Calu3 (cell line): Measurements from ENCODE around the gene RASGRP4. TPM values are rescaled to one million over a fixed set of nuclear protein-coding genes. Genes with fewer than 3 reads are reported as not detected.

ENCODE experiments used
- BruUV-seq: library from RNA; stranded (reverse); fragments of 400-500 nt; replicated peaks from 2 replicates; lab custom pipeline; 2021; lab: Mats Ljungman, UMichigan
- CTCF ChIA-PET: fragments of 300-600 bp; sonication (Branson Sonifier 250); formaldehyde crosslinking; loops from one replicate; lab custom pipeline; 2022; ENCODE audit warnings: antibody characterized with exemption; lab: Charles Lee
- DNase-seq: peaks from one replicate; pipeline ENCODE4 v3.0.0; 2022
- H3K27ac Mint-ChIP-seq: one replicate; pipeline ENCODE4 v1.8.0; 2022; ENCODE audit warnings: mixed read lengths; ENCODE audit not compliant: unreplicated experiment
- H3K27me3 Mint-ChIP-seq: one replicate; pipeline ENCODE4 v1.8.0; 2022; ENCODE audit warnings: mixed read lengths; ENCODE audit not compliant: unreplicated experiment
- H3K36me3 Mint-ChIP-seq: one replicate; pipeline ENCODE4 v1.8.0; 2022; ENCODE audit warnings: mild to moderate bottlenecking, moderate library complexity, mixed read lengths; ENCODE audit not compliant: insufficient read depth, unreplicated experiment
- H3K4me1 Mint-ChIP-seq: one replicate; pipeline ENCODE4 v1.8.0; 2022; ENCODE audit warnings: mild to moderate bottlenecking, low read depth, mixed read lengths; ENCODE audit not compliant: unreplicated experiment
- H3K4me3 Mint-ChIP-seq: one replicate; pipeline ENCODE4 v1.8.0; 2022; ENCODE audit warnings: mild to moderate bottlenecking, low read depth, moderate library complexity, mixed read lengths; ENCODE audit not compliant: unreplicated experiment
- H3K9me3 Mint-ChIP-seq: one replicate; pipeline ENCODE4 v1.8.0; 2022; ENCODE audit warnings: low read depth, mixed read lengths; ENCODE audit not compliant: unreplicated experiment
- CTCF ChIP-seq: fragments of 200-600 bp; IDR thresholded peaks from one replicate; pipeline ENCODE4 v1.8.0; 2022; ENCODE audit warnings: antibody characterized with exemption; ENCODE audit not compliant: unreplicated experiment
- intact Hi-C: fragments of 100-400 bp; cut with micrococcal nuclease; formaldehyde crosslinking; loops from one replicate; pipeline ENCODE4 v1.10.0; 2022; ENCODE audit not compliant: unreplicated experiment
- total RNA-seq: library from RNA; stranded (reverse); gene quantifications from 2 replicates; pipeline ENCODE4 v1.2.3, GENCODE V29; 2022

The RASGRP4 gene
- total RNA-seq, 1 experiment from 2014 or later, result not detected

DNA sequence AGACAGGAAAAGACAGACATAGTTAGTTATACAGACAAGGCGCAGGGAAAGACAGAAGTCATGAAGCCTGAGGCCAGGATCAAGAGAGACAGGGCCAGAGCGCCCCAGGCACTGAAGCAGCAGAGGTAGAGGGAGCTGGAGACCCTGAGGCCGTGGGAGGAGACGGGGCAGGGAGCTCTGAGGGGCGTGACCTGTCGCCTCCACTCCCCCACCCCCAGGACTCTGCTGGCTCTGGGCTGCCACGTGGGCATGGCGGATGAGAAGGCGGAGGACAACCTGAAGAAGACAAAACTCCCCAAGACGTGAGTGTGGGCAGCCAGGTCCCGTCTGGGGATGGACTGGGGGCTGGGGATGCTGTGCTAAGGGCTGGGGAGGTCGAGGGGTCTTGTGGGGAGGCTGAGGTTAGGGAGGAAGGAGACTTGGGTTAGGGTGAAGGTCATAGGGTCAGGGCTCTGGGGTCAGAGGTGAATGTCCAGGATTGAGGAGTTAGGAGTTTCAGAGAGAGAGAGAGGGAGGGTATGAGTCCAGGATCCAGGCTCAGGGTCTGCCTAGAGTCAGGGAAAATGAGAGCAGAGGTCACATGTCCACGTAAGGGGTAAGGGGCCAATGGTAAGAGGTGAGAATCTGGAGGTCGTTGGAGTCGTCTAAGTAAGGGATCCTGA lies 38.5 kb upstream of the RASGRP4 start:
- Mint-ChIP-seq H3K4me1 (no peaks in the 10 kb centered on the region), H3K4me3 (no peak overlapping the region), H3K9me3 (no peaks in the 10 kb centered on the region), H3K36me3 (peaks cover 7% of the 10 kb centered on the region), H3K27me3 (peaks cover 31% of the 10 kb centered on the region), H3K27ac (no peak overlapping the region)
- CTCF ChIA-PET, result interaction anchor here (0.7 kb wide), 1 partner anchor 45 kb away, joined by 3 read pairs; no protein-coding TSS in a partner anchor
- BruUV-seq, result no TSS peak
- TF ChIP-seq CTCF, result no peak
- DNase-seq, result no peak
- intact Hi-C loops, result no loop called here

GRCh38 chr19:38463365-38463764 lies 37.3 kb upstream of the RASGRP4 start:
- CTCF ChIA-PET, result no interaction called here
- TF ChIP-seq CTCF, result no peak
- H3K4me1 Mint-ChIP-seq, result no peaks in the 10 kb centered on the region

DNA sequence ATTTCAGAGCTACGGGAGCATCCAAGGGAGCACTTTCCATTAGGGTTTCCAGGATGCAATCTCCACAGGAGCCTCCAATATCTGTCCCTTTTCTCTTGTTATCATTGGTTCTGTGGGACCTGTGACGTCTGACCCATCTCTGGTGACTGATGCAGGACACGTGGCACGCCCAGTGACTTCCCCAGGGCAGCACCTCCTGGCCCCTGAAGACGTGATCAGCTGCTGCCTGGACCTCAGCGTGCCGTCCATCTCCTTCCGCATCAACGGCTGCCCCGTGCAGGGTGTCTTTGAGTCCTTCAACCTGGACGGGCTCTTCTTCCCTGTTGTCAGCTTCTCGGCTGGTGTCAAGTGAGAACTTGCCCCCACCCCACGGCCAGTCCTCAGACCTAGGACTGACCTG lies 33.0 kb upstream of the RASGRP4 start:
- no peak overlapping the region for H3K4me3 Mint-ChIP-seq
- no peak overlapping the region for H3K27ac Mint-ChIP-seq
- CTCF ChIA-PET, result no interaction called here
- no peak for TF ChIP-seq CTCF
- H3K27me3 Mint-ChIP-seq, result peaks cover 61% of the 10 kb centered on the region
- H3K4me1 Mint-ChIP-seq, result no peaks in the 10 kb centered on the region
- no peaks in the 10 kb centered on the region for H3K9me3 Mint-ChIP-seq
- intact Hi-C loops, result no loop called here
- no peak for DNase-seq
- H3K36me3 Mint-ChIP-seq, result no peaks in the 10 kb centered on the region
- BruUV-seq, result no TSS peak

More at GRCh38 chr19:38463365-38463764, 37.3 kb upstream of the RASGRP4 start:
- H3K27me3 Mint-ChIP-seq, result peaks cover 41% of the 10 kb centered on the region
- no TSS peak for BruUV-seq
- no peaks in the 10 kb centered on the region for H3K9me3 Mint-ChIP-seq
- intact Hi-C loops, result no loop called here
- no peak for DNase-seq
- H3K36me3 Mint-ChIP-seq, result peaks cover 7% of the 10 kb centered on the region
- H3K27ac Mint-ChIP-seq, result no peak overlapping the region
- no peak overlapping the region for H3K4me3 Mint-ChIP-seq

GRCh38 chr19:38457690-38458405 lies 31.8 kb upstream of the RASGRP4 start:
- Mint-ChIP-seq H3K36me3 (no peaks in the 10 kb centered on the region), H3K4me1 (no peaks in the 10 kb centered on the region), H3K27ac (no peak overlapping the region), H3K4me3 (no peak overlapping the region), H3K9me3 (no peaks in the 10 kb centered on the region), H3K27me3 (peaks cover 56% of the 10 kb centered on the region)
- CTCF ChIA-PET, result no interaction called here
- no TSS peak for BruUV-seq
- no peak for DNase-seq
- TF ChIP-seq CTCF, result no peak
- intact Hi-C loops, result no loop called here
